CD4-positive, alpha-beta T cell treated with Interleukin-1 beta for 1 hour (primary cell): ENCODE results near the gene ORM2.
"Not testable (repeated sequence)": the region's sequence is repeated elsewhere in the genome, so short reads cannot be mapped to it uniquely, and the experiment has no call there.

ENCODE experiments used
- DNase-seq, 2 donors: peaks; one replicate each; pipeline ENCODE4 v3.0.0-alpha.2; 2020 to 2022

ORM2 gene

DNA sequence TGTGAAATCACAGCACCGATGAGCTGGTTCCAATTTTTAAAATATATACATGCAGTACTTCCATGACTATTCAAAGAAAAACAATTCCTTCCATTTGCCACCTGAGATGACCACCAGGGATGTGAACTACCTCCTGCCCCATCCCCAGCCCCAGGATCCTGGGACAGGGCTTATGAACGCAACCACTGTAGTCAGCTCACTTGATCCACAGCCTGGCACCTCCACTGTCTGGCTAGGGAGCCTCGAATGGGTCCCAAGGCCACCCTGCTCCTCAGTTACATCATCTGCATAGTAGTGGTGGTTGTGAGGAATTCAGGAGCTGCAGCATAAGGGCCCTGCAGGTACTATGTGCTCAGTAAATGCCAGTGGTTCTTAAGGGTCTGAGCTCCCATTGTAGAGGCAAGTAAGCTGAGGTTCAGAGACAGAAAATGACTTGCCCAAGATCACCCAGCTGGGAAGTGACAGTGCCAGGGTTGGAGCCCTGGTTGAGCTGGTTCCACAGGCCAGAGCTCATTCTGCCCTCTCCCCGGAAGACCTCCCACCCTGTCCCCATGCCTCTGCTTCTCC is 2.9 kb downstream of the ORM2 start:
- DNase-seq, result not testable (repeated sequence)

DNA sequence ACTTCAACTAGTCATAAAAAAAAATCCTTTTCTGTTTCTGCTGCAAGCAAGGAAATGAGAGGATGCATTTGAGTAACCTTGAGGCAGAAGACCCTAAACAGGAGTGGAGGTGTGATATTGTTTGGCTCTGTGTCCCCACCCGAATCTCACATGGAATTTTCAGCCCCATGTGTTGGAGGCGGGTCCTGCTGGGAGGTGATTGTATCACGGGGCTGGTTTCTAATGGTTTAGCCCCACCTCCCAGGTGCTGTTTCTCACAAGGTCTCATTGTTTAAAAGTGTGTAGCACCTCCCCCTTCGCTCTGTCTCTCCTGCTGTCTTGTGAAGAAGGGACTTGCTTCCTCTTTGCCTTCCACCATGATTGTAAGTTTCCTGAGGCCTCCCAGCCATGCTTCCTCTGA is 4.0 kb downstream of the ORM2 start:
- not testable (repeated sequence) for DNase-seq

DNA sequence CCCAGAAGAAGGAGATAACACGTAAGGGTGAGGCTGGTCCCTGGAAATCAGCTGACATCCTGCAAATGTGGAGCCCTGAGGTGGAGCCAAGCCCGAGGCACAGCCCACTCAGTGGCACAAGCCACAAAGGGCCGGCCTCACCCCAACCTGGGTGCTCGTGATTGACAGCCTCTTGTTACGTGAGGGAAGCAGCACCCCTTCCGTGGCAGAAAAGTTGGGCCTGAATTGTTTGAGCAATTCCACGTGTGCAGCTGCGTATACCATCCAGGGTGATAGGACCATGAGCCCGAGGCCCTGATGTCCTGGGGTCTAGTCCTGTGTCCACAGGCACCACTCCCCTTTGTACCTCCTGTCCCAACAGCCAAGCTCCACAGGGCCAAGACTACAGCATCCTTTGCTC is 4.8 kb downstream of the ORM2 start:
- DNase-seq, result no peak

DNA sequence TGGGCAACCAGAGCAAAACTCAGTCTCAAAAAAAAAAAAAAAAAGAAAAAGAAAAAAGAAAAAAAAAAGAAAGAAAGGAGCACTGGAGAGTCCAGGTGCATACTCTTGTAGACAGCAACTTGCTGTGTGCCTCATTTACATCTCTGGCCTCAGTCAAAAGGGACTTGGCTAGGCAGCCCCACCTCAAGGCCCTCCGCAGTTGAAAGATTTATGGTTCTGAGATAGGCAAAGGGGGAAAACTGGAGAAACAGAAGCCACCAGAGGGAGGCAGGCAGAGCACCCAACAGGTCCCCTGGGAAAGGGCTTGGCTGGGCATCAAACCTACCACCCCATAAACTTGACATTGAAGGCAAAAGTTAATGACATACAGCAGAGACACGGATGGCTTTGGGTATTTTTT is 6.1 kb downstream of the ORM2 start:
- DNase-seq, result no peak

DNA sequence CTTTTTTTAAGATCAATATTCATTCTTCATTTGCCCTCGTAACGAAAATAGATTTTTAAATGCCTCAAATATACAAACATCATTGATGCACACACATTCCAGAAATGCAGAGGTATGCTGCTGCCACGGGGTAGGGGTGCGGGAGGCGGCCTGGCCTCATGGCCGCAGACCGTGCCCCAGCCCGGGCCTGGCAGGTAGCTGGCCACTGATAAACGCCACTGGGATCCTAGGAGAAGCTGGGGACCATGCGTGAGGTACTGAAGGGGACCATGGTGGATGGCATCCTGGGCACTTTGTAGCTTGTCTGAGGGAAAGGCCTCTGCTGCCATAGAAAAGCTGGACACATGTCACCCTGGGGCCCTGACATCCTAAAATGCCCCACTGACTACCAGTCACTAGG is 6.5 kb downstream of the ORM2 start:
- DNase-seq, result no peak

DNA sequence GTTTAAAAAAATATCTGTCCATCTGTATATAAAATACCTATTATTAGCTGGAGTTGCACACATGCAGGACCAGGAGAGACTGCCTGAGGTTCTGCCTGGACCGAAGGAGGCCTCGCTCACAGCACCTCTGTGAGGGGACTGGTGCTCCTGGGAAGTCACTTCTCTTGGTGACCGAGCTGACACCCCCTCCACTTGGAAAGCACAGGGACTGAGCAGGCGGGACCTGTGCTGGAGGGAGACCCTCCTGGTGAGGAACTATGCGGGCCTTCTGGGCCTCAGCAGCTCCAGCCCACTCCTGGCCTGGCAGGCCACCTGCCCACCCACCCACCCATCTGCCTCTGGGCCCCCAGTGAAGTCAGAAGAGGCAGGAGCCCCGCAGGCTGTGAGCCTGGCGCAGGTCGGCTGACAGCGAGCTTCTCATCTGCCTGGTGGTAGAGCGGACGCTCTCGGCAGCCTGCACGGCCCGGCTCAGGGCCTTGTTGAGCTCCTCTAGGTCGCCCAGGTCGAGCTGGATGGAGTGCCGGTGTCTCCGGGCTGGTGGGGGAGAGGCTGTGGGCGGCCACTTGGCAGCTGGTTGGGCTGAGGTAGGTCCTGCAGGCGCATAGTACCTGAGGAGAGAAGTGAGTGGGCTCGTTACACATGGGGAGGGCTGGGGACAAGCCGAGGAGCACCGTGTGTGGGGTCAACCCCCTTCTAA is 7.2 kb downstream of the ORM2 start:
- no peak for DNase-seq

DNA sequence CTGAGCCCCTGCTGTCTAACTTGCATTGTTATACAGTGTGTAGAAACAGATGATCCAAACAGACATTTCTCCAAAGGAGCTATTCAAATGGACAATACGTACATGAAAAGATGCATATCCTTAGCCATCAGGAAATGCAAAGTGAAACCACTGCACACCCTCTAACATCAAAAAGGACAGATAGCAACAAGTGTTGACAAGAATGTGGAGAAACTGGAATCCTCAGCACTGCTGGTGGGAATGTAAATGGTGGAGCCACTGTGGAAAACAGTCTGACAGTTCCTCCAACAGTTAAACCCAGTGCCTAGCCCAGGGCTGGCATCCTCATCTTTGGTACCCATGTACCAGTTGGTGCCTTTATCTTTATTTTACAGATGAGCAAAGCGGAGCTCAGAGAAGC is 8.5 kb downstream of the ORM2 start:
- DNase-seq, result no peak

DNA sequence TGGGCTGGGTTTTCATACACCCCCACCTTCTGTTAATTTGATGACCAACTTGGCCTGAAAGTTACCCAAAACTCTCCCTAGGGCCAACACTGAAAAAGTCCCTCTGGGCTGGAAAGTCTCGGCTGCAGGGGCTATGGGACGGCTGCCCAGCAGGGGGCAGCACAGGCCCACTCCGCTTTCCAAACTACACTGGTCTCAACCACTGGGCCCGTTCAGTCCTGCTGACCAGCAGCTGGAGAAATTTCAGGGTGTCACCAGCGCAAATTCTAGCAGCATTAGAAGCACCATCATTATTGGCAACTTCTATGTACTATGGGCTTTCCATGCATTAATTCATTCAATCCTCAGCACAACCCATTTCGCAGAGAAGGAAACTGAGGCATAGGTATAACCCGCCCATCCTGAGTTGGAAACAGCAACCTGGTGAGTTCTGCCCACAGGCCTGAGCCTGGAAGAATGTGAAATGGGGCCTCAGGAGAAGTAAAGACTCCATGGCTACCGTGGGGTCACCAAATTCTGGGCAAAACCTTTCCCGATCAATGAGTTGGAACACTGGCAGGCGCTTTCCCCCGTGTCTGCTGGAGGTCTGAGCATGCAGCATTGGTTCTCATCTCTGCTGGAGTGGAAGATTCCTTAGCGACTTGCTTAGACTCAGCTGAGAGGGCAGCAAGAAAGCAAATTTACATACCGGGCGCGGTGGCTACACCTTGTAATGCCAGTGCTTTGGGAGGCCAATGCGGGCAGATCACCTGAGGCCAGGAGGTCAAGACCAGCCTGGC is 9.7 kb downstream of the ORM2 start:
- peak; percentile 56 to 60 for DNase-seq

DNA sequence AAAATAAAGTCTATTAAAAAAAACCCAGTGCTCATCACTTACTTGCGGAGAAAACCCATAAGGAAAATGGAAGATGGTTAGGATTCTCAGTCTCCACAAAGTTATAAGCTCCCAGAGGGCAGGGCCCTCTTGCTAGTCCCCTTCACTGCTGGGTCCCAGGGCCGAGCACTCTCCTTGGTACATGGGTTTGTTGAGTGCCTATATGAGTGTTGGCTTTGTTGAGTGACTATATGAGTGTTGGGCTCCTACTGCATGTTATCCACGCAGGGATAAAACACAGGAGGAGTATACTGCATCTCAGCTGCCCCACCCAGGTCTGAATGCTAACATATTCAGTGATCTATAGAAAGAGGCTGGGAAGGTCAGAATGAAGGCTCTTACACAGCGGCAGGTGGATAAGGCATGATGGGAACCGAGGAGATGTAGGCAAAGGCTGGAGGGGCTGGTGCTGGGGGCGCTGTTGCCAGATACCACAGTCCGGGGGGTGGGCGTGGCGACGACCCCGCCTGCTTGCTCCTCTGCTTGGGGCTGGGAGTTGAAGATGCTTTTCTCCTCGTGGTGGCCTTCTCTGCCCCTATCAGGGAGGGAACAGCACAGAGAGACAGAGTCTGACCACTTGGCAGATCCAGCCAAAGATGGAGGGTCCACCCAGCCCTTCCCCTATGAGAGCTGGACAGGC is 11.6 kb downstream of the ORM2 start:
- no peak for DNase-seq

DNA sequence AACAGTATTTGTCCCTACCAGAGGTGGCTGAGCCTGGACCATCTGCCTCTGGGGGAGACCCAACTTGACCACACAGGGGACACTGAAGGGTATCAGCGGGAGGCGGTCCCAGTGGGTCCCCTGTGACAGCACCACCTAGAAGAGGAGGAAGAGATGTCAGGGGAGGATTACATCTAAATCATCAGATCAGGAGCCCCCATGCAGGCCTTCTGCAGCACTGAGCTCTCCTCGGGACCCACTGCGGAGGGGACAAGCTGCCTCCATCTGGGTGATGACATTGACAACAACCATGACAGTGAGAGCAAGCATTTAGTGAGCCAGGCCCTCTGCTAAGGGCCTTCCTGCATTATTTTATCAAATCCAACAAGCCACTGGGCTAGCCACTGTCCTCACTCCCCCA is 12.3 kb downstream of the ORM2 start:
- no peak for DNase-seq

DNA sequence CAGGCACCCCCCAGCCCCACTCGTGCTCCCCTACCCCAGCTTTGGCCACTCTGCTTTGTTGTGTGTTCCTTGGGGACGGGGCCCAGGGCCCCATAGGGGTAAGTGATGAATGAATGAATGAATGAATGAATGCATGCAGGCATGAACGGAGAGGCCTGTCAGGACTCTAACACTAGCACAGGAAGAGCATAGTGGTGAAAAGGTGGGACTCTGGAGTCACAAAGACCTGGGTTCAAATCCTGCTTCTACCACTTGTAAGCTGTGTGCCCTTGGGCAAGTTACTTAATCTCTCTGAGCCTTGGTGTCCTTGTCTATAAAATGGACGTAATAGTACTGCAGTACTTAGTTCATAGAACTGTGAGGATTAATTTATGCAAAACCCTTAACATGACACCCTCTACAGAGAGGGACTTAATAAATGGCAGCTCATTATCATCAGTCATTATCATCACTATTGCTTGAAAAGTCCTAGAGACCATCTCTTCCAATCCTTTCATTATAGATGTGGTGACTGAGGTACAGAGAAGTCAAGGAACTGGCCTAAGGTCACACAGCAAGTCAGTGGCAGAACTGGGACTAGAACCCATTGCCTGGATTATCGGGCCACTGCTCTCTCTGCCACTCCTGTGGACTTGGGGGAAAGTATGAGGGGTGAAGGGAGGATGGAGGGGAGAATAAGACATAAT is 13.2 kb downstream of the ORM2 start:
- no peak for DNase-seq

DNA sequence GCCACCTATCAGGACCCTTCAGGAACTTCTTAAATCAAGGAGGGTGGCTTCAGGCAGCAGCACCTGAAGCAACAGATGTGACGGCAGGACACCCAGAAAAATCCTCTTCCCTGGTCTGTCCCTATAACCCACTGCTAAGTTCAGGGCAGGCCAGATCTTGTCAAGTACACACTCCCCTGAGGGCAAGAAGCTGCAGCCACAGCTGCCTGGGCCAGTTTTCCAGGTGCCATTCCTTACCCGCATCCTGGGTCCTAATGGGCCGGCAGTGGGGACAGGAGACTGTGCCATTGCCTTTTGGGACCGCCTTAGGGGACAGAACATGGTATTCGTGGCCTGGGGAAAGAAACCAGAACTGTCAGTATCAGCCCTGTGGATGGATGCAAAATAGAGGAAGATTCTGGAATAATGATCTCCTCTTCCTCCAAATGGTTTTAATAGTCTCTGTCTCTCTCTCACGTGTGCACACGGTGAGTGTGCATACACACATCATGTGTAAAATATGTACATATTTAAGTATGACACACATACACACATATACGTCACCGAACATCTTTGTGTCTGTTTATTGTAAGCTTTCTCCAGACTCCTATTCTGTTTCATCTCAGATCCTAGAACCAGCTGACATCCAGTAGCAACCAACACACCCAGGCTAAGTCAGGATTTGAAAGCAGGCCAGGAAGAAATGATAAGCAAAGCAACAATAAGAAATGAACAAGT is 14.0 kb downstream of the ORM2 start:
- no peak for DNase-seq

DNA sequence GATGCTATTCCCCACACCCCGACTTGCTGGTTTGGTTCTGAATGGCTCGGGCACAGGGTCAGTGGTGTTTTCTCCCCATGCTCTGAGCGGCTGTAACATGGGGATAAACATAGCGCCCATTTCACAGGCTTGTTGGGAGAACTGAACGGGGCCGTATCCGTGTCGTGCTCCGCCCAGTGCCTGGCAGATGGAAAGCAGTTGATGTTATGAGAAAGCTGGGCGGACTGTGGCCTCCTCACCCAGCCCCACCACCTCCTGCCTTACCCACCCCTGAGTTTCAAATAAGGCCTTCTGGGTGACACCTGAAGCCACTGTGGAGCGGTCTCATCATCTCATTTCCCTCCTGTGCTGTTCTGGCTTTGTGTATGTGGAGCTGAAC is 14.5 kb downstream of the ORM2 start:
- DNase-seq, result no peak

DNA sequence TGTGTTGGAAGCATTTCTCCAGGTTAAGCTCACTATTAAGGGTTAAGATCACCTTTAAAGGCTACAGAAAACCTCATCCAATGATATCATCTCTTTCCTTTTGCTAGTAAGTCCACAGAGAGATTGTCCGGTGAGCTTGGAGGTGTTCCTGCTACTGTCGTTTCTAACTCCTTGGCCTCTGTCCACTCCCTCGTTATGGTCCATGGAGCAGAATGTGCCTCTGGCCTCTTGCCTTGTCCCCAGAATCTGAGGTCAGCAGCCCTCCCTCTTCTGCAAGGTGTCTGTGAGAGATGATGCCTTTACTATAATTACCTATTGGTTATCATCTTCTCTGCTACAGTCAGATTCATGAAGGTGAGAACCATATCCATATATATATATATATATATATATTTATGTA is 15.0 kb downstream of the ORM2 start:
- DNase-seq, result no peak

DNA sequence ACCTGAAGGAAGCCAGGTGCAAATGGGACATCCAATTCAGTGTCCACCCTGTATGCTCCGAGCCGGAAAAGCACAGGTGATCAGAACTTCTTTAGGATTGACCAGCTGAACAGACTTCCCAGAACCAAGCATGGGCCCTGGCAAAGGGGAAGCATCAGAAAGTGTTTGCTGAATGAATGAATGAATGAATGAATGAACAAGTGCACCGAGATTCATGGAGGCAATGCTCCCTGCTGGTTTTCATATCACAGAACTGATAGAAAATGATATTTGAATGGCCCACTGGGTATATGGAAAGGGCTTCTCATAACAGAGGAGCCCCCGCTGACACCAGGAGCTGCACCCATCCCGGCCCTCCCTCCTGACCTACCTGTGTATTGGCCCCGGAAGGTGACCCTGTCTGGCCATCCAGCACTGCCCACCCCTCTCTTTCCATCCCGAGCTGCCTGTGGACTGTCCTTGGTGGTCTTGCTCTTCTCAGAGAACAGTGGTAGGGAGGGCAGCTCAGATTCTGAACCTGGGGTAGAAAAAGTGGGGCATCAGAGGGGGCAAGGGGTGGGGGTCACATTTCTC is 15.9 kb downstream of the ORM2 start:
- no peak for DNase-seq

DNA sequence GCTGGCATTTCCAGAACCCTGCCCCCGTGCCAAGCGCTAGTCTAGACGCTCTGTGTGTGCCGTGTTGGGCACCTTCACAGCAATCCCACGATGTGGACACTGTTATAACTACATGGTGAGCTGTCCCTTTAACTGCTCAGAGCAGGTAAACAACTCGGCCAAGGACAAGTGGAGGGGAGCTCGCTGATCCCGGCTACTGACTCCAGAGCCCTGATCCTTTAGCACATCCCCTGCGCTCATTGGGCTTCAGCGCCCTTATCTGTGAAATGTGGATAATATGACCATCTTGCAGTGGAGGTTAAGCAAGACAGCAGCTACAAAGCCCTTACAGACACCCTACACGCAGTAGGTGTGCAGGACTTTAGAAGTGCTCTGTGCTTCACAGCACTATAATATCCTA is 16.5 kb downstream of the ORM2 start:
- DNase-seq, result no peak

DNA sequence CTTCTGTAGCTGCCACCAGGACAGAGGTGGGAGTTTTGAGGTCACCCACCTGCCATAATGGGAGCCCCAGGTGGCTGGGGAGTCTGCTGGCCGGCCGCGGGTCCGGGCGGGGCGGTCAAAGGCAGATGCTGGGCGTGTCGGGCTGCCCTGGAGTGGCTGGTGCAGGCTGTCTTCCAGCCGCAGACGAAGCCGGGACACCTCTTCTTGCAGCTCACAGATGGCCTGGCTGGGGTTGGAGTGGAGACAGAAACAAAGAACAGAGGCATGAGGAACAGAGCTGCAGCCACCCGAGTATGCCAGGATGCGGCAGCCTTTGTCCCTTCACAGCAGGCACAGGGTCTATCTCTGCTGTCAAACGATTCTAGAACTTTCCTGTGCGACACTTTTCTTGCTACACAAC is 18.0 kb downstream of the ORM2 start:
- no peak for DNase-seq

DNA sequence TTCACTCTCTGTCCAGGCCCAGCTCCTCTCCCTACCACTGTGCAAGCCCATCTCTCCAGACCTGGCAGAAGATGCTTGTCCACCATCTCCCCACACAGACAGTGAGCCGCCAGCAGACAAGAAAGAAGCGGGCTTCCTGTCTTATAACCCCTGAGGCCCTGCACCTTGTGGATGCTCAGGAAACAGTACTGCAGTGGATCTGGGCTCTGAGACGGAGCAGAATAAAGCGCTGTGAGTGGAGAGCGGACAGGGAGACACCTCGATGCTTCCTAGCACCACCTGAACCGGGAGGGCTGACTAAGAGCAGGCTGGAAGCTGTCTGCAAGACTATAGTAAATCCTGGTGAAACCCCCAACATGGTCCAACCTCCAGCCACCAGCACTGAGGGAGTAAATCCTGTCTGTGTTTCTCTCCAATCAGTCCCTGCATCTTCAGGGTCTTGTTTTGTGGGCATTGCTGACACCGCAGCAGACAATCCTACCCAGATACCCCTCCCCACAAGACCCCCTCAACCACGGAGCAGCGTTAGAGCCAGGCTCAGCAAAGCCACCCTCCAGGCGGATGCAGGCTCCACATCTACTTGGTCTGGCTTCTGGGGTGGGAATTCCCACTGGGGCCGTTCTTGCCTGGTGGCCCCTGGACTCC is 18.7 kb downstream of the ORM2 start:
- DNase-seq, result no peak

DNA sequence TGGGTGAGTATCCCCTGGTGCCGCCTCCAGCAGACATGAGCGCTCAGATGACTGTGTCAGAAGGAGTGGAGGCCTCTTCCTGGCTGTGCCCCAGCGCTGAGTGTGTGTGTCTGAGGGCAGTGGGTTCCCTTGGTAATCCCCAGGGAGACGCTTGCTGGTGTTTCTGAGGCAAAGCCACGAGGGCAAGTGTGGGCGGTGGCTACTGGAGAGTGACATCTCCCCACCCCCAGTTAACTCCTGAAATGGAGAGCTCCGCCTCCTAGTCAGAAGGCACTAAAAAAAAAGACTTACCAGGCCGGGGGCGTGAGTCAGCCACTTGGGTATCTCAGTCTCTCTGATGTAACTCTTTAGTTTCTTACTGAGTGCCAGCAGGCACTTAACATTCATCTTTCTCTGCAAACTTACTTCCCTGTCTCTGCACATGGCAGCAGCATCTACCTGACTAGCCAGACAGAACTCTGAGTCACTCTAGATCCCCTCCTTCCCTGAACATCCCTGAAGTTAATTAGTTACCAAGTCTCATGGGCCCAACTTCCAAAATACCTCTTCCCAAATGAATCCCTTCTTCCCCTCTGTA is 19.3 kb downstream of the ORM2 start:
- DNase-seq, result peak; percentile 55 to 83

DNA sequence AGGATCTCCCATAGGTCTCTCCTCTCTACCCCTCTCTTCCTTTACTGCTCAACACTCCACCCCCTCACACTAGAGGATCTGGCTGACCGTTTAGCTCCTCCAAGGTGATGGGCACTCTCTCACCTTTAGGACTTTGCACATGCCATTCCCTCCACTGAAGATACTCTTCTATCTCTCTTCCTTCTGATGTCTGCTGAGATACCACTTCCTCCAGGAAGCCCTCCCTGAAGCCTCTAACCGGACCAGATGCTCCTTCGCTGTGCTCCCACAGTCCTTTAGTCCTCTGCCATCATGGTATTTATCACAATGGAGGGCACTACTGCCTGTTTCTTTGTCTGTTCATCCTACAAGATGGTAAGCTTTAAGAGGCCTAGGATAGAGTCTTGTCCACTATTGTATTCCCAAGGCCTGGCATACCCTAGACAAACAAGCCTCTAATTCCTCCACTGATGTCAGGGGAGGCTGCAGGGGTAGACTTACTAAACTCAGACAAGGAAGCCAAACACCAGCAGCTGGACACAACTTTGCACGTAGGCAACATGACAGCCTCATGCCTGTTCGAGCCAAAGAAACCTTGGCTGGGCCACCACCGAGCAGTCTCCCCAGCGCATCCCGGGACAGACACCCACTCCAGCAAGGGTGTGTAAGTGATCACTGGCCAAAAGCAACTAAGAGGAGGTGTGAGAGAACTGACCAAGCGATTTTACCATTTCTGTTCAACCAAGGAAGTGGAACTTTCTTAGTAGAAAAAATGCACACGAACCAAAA is 20.2 kb downstream of the ORM2 start:
- DNase-seq, result no peak
